H9 (cell line): ENCODE measurements around the gene PITPNM3. TPM values are rescaled to one million over a fixed set of nuclear protein-coding genes. Genes with fewer than 3 reads are reported as not detected.
A peak's percentile ranks its signal among the peaks of the same experiment; 100 is the strongest.

ENCODE experiments used
- DNase-seq: peaks from one replicate; pipeline ENCODE4 v3.0.0-alpha.2; 2017
- H2AFZ ChIP-seq: one replicate; pipeline ENCODE4 v1.6.1; 2013; ENCODE audit warnings: mild to moderate bottlenecking, low read length, control low read depth, moderate library complexity
- H2AK5ac ChIP-seq: 2 replicates; pipeline ENCODE4 v1.6.1; 2013; ENCODE audit warnings: low read length, control low read depth, mixed read lengths; ENCODE audit not compliant: insufficient read length
- H2BK120ac ChIP-seq: one replicate; pipeline ENCODE4 v1.6.1; 2013; ENCODE audit warnings: low read depth, mild to moderate bottlenecking, low read length, control low read depth, inconsistent platforms; ENCODE audit not compliant: poor library complexity, severe bottlenecking
- H2BK12ac ChIP-seq: 2 replicates; pipeline ENCODE4 v1.6.1; 2013; ENCODE audit warnings: low read length, control low read depth, mixed read lengths, low read depth; ENCODE audit not compliant: insufficient read length
- H2BK15ac ChIP-seq: 2 replicates; pipeline ENCODE4 v1.6.1; 2013; ENCODE audit warnings: low read depth, low read length, control low read depth
- H2BK20ac ChIP-seq: one replicate; pipeline ENCODE4 v1.6.1; 2013; ENCODE audit warnings: low read depth, mild to moderate bottlenecking, low read length, control low read depth, inconsistent platforms; ENCODE audit not compliant: poor library complexity, severe bottlenecking
- H2BK5ac ChIP-seq: 2 replicates; pipeline ENCODE4 v1.6.1; 2013; ENCODE audit warnings: low read length, control low read depth, mixed read lengths; ENCODE audit not compliant: insufficient read length
- H3K14ac ChIP-seq: 2 replicates; pipeline ENCODE4 v1.6.1; 2013; ENCODE audit warnings: low read length, control low read depth; ENCODE audit not compliant: insufficient read depth
- H3K18ac ChIP-seq: 2 replicates; pipeline ENCODE4 v1.6.1; 2013; ENCODE audit warnings: low read depth, mild to moderate bottlenecking, mixed read lengths, low read length, control low read depth; ENCODE audit not compliant: insufficient read length
- H3K23ac ChIP-seq: 2 replicates; pipeline ENCODE4 v1.6.1; 2013; ENCODE audit warnings: low read length, control low read depth, mixed read lengths, low read depth; ENCODE audit not compliant: insufficient read length
- H3K23me2 ChIP-seq: 2 replicates; pipeline ENCODE4 v1.6.1; 2013; ENCODE audit warnings: low read depth, mild to moderate bottlenecking, mixed read lengths, low read length, control low read depth; ENCODE audit not compliant: insufficient read length, poor library complexity, severe bottlenecking
- H3K27ac ChIP-seq: 2 replicates; pipeline ENCODE4 v1.5.1; 2013; ENCODE audit warnings: low read length, control low read depth, mixed read lengths, low read depth; ENCODE audit not compliant: insufficient read length
- H3K27me3 ChIP-seq: 2 replicates; pipeline ENCODE4 v1.6.1; 2013; ENCODE audit warnings: low read length, control low read depth, inconsistent platforms; ENCODE audit not compliant: insufficient read depth
- H3K4ac ChIP-seq: 2 replicates; pipeline ENCODE4 v1.6.1; 2013; ENCODE audit warnings: low read depth, mild to moderate bottlenecking, control low read depth, inconsistent platforms, low read length, moderate library complexity
- H3K4me1 ChIP-seq: 2 replicates; pipeline ENCODE4 v1.6.1; 2013; ENCODE audit warnings: low read length, control low read depth, inconsistent platforms; ENCODE audit not compliant: insufficient read depth
- H3K4me2 ChIP-seq: 2 replicates; pipeline ENCODE4 v1.6.1; 2013; ENCODE audit warnings: low read length, control low read depth, mixed read lengths; ENCODE audit not compliant: insufficient read length, insufficient read depth
- H3K56ac ChIP-seq: 2 replicates; pipeline ENCODE4 v1.6.1; 2013; ENCODE audit warnings: low read depth, mild to moderate bottlenecking, mixed read lengths, low read length, control low read depth; ENCODE audit not compliant: insufficient read length
- H3K79me1 ChIP-seq: 2 replicates; pipeline ENCODE4 v1.6.1; 2013; ENCODE audit warnings: low read depth, mild to moderate bottlenecking, moderate library complexity, low read length, control low read depth, inconsistent platforms; ENCODE audit not compliant: insufficient read depth, poor library complexity, severe bottlenecking
- H3K79me2 ChIP-seq: 2 replicates; pipeline ENCODE4 v1.6.1; 2013; ENCODE audit warnings: low read length, control low read depth, inconsistent platforms; ENCODE audit not compliant: insufficient read depth
- H3K9ac ChIP-seq: 2 replicates; pipeline ENCODE4 v1.6.1; 2013; ENCODE audit warnings: low read length, control low read depth, mixed read lengths; ENCODE audit not compliant: insufficient read length; ENCODE audit errors: extremely low read depth
- H3K9me3 ChIP-seq: one replicate; pipeline ENCODE4 v1.6.1; 2013; ENCODE audit warnings: low read depth, low read length, inconsistent platforms; ENCODE audit not compliant: control insufficient read depth
- H3T11ph ChIP-seq: one replicate; pipeline ENCODE4 v1.6.1; 2013; ENCODE audit warnings: mild to moderate bottlenecking, low read length, control low read depth, inconsistent platforms
- H4K20me1 ChIP-seq: one replicate; pipeline ENCODE4 v1.6.1; 2013; ENCODE audit not compliant: control insufficient read depth, insufficient read length, insufficient read depth
- H4K5ac ChIP-seq: 2 replicates; pipeline ENCODE4 v1.6.1; 2013; ENCODE audit warnings: low read depth, mild to moderate bottlenecking, mixed read lengths, low read length, control low read depth; ENCODE audit not compliant: insufficient read length
- H4K8ac ChIP-seq: replicated peaks from 2 replicates; pipeline ENCODE4 v1.6.1; 2013; ENCODE audit warnings: low read length, control low read depth, mixed read lengths, low read depth; ENCODE audit not compliant: insufficient read length
- H4K91ac ChIP-seq: 2 replicates; pipeline ENCODE4 v1.6.1; 2013; ENCODE audit warnings: low read depth, mild to moderate bottlenecking, moderate library complexity, mixed read lengths, low read length, control low read depth; ENCODE audit not compliant: insufficient read length
- H3K27ac Mint-ChIP-seq, 3 experiments: 2 replicates in 2 of 3; 3 replicates in 1 of 3; pipeline ENCODE4 v1.8.0; 2020 to 2021; ENCODE audit warnings: mixed read lengths in 3 of 3, mild to moderate bottlenecking in 1 of 3, moderate library complexity in 1 of 3
- H3K27me3 Mint-ChIP-seq: 2 replicates; pipeline ENCODE4 v1.8.0; 2021; ENCODE audit warnings: low read depth, mild to moderate bottlenecking, moderate library complexity, mixed read lengths
- H3K36me3 Mint-ChIP-seq, 3 experiments: 2 replicates in 2 of 3; 3 replicates in 1 of 3; pipeline ENCODE4 v1.8.0; 2020 to 2021; ENCODE audit warnings: low read depth in 3 of 3, mixed read lengths in 3 of 3; ENCODE audit not compliant: insufficient read depth in 1 of 3
- H3K4me1 Mint-ChIP-seq, 2 experiments: 2 replicates each; pipeline ENCODE4 v1.8.0; 2020; ENCODE audit warnings: mixed read lengths in 2 of 2
- H3K4me3 Mint-ChIP-seq, 2 experiments: 2 replicates in 1 of 2; 3 replicates in 1 of 2; pipeline ENCODE4 v1.8.0; 2020 to 2021; ENCODE audit warnings: mild to moderate bottlenecking in 2 of 2, mixed read lengths in 2 of 2, moderate library complexity in 1 of 2
- H3K9me3 Mint-ChIP-seq, 2 experiments: 2 replicates in 1 of 2; 3 replicates in 1 of 2; pipeline ENCODE4 v1.8.0; 2020; ENCODE audit warnings: mild to moderate bottlenecking in 2 of 2, mixed read lengths in 2 of 2, moderate library complexity in 1 of 2
- WGBS: extraction: QIAGEN DNeasy Blood & Tissue Kit; methylation state at CpG from one replicate; pipeline ENCODE4 v1.1.7; 2013; ENCODE audit warnings: missing lambda C conversion rate, low lambda C conversion rate, mixed read lengths; ENCODE audit not compliant: insufficient read length; ENCODE audit errors: extremely low coverage; 5-methylcytosine and 5-hydroxymethylcytosine counted together
- total RNA-seq: library from RNA; stranded (reverse); gene quantifications from 2 replicates; pipeline ENCODE4 v1.2.1, GENCODE V29; 2021
- TF ChIP-seq, protein P1 (sequence below): fragments of 200-600 bp; sonication (generic); conservative IDR thresholded peaks from 3 replicates; pipeline ENCODE4 v1.8.0; 2021; ENCODE audit warnings: antibody characterized with exemption, mild to moderate bottlenecking

The PITPNM3 gene
- total RNA-seq, 1 experiment from 2014 or later, result 3.4 TPM

DNA sequence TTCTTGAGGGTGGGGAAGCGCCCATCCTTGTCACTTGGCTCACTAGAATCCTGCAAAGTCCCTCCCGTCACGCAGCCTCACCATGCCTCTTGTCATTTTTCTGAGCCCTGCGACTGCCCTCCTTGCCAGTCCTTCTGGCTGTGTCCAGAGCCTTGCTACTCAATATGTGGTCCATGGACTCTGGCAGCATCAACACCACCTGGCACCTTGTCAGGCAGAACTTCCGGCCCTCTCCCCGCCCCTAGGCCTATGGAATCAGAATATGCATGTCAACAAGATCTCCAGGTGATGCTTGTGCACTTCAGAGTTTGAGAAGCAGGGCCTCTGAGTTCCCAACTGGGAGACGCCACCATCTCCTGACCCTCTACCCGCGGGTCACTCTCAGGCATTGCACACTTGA, 100.0 kb downstream of the PITPNM3 start:
- no peak overlapping the region for H4K5ac ChIP-seq
- H3K79me2 ChIP-seq, result no peaks in the 10 kb centered on the region
- no peaks in the 10 kb centered on the region; a peak in 1 of 5 replicates for H3K9me3 Mint-ChIP-seq
- H3K14ac ChIP-seq, result no peak overlapping the region
- H3K9me3 ChIP-seq, result no peaks in the 10 kb centered on the region
- H2AK5ac ChIP-seq, result no peak overlapping the region
- H3K56ac ChIP-seq, result no peak overlapping the region
- H3K27ac ChIP-seq, result no peak overlapping the region
- H2BK120ac ChIP-seq, result no peak overlapping the region
- TF ChIP-seq, protein P1, sequence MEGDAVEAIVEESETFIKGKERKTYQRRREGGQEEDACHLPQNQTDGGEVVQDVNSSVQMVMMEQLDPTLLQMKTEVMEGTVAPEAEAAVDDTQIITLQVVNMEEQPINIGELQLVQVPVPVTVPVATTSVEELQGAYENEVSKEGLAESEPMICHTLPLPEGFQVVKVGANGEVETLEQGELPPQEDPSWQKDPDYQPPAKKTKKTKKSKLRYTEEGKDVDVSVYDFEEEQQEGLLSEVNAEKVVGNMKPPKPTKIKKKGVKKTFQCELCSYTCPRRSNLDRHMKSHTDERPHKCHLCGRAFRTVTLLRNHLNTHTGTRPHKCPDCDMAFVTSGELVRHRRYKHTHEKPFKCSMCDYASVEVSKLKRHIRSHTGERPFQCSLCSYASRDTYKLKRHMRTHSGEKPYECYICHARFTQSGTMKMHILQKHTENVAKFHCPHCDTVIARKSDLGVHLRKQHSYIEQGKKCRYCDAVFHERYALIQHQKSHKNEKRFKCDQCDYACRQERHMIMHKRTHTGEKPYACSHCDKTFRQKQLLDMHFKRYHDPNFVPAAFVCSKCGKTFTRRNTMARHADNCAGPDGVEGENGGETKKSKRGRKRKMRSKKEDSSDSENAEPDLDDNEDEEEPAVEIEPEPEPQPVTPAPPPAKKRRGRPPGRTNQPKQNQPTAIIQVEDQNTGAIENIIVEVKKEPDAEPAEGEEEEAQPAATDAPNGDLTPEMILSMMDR, result no peak
- H3K4ac ChIP-seq, result no peak overlapping the region
- no peaks in the 10 kb centered on the region for H4K20me1 ChIP-seq
- no peak overlapping the region for H2BK5ac ChIP-seq
- no peak overlapping the region for H2BK15ac ChIP-seq
- no peak overlapping the region for H2AFZ ChIP-seq
- WGBS, result no CpG with 5 or more reads among the region's 9 CpGs
- H3K23me2 ChIP-seq, result peaks cover 5% of the 10 kb centered on the region
- peak overlapping the region; percentile 26 to 51; a peak in 3 of 5 replicates for H3K4me3 Mint-ChIP-seq
- H3K36me3 Mint-ChIP-seq, result peaks cover 0 to 2% (median 1%) of the 10 kb centered on the region in 3 experiments; a peak in 2 of 7 replicates
- no peak overlapping the region for H4K91ac ChIP-seq
- no peak overlapping the region for H2BK12ac ChIP-seq
- no peak overlapping the region for H2BK20ac ChIP-seq
- H3K79me1 ChIP-seq, result no peaks in the 10 kb centered on the region
- no peak overlapping the region for H3K4me2 ChIP-seq
- no peak overlapping the region for H4K8ac ChIP-seq
- peaks cover 45 to 52% of the 10 kb centered on the region in 2 experiments for H3K4me1 Mint-ChIP-seq
- H3T11ph ChIP-seq, result no peak overlapping the region
- peaks cover 15% of the 10 kb centered on the region; the same call in 1 of the 2 replicates for H3K4me1 ChIP-seq
- H3K23ac ChIP-seq, result no peak overlapping the region
- H3K18ac ChIP-seq, result no peak overlapping the region
- peak overlapping the region in 2 of 3 experiments; percentile 3 to 48; a peak in 2 of 7 replicates for H3K27ac Mint-ChIP-seq
- H3K27me3 Mint-ChIP-seq, result peaks cover 3% of the 10 kb centered on the region
- H3K9ac ChIP-seq, result no peak overlapping the region
- DNase-seq, result no peak
- H3K27me3 ChIP-seq, result no peaks in the 10 kb centered on the region
